Astrocyte of the spinal cord (primary cell): Measurements from ENCODE around the gene BCKDHA.
A peak's percentile ranks its signal among the peaks of the same experiment; 100 is the strongest.

Experiments
- DNase-seq: peaks from one replicate; pipeline ENCODE4 v3.0.0; 2011; ENCODE audit warnings: low read depth, low spot score
- H3K4me3 ChIP-seq: 2 replicates; pipeline ENCODE4 v1.5.1; 2011; ENCODE audit warnings: low read depth, mild to moderate bottlenecking, low read length, moderate library complexity
- CTCF ChIP-seq: IDR thresholded peaks from 2 replicates; pipeline ENCODE4 v1.5.1; 2012; ENCODE audit warnings: low read depth, mild to moderate bottlenecking, low read length, inconsistent platforms
- in situ Hi-C: cut with HindIII; loops from 2 replicates; pipeline ENCODE4 v1.10.0; 2017; ENCODE audit warnings: low sequenced_read_pairs

Gene BCKDHA

GRCh38 chr19:41436674-41436951, 39.0 kb downstream of the BCKDHA start:
- no peak for DNase-seq
- in situ Hi-C loops, result no loop called here
- no peak overlapping the region for H3K4me3 ChIP-seq
- no peak for TF ChIP-seq CTCF

- in situ Hi-C loops, result no loop called here
- no peak overlapping the region for H3K4me3 ChIP-seq
- no peak for DNase-seq
- no peak for TF ChIP-seq CTCF
Measured at GRCh38 chr19:41437944-41438574, 40.4 kb downstream of the BCKDHA start.

GRCh38 chr19:41439441-41440222, 42.0 kb downstream of the BCKDHA start, which contains the start of gene DMAC2:
TSS of gene DMAC2 (minus strand) at chr19:41439912. CDS start at chr19:41439899, 13 bp downstream.
- peak within 1 kb of the TSS; percentile 76 for H3K4me3 ChIP-seq
- in situ Hi-C loops, result no loop called here
- DNase-seq, result peak; percentile 98
- peak; percentile 54 for TF ChIP-seq CTCF

- no peak for DNase-seq
- in situ Hi-C loops, result no loop called here
- H3K4me3 ChIP-seq, result no peak overlapping the region
- TF ChIP-seq CTCF, result no peak
Measured at GRCh38 chr19:41441321-41441945, 43.8 kb downstream of the BCKDHA start.

DNA sequence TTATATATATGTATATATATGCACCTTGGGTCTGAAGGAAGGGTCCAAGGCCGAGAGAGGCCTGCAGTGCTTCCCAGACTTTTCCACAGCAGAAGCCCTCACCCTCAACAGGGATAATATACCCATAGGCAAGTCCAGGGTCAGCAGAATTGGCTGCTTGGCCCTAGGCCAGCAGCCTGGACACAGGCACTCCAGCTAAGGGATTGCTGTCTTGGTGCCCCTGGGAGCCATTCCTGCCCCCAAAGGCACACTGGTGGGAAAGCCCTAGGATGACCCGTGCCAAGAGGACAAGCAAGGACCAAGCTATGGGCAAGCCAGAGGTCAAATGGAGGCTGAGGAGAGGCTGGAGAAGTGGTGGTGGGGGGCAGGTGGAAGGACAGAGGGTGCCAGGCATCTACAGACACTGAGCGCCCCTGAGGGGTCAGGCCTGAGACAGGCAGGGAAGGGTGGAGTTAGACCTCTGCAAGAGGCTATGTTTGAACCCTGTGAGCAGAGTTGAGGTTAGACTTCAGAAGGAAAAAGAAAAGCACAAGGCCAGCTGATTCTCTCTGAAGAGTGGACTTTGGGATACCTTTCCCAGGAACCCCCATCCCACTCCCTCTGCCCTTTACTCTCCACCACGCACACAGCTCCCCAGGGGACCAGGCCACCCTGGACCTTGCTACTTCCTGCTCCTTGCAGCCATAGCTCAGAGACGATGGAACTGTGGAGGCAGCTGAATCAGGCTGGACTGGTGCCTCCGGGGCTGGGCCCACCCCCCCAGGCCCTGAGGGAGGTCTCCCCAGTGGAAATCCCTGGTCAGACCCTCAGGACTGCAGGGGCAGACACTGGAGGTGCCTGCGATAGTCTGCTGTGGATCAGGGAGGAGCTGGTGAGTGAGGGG, 45.1 kb downstream of the BCKDHA start, which contains the start of gene ERICH4:
ERICH4 (plus strand) TSS at position 684 of the 883 bp plus-strand sequence; CDS start at position 698, 14 bp downstream.
- DNase-seq, result no peak
- in situ Hi-C loops, result no loop called here
- no peak for TF ChIP-seq CTCF
- no peak within 1 kb of the TSS for H3K4me3 ChIP-seq
